ENCODE measurements around the gene SLC9C2. TPM values are rescaled to one million over a fixed set of nuclear protein-coding genes. Genes with fewer than 3 reads are reported as not detected.
"Not testable (repeated sequence)": the region's sequence is repeated elsewhere in the genome, so short reads cannot be mapped to it uniquely, and the experiment has no call there.

The SLC9C2 gene
- total and polyA plus RNA-seq, 7 experiments from 2014 or later, result not detected

GRCh38 chr1:173563846-173564245, 39.0 kb downstream of the SLC9C2 start:
- H3K36me3 ChIP-seq (ENCODE audit: control insufficient read depth in 2 of 3, insufficient read depth in 3 of 3, low read length in 3 of 3); POLR2A ChIA-PET; H3K27ac Mint-ChIP-seq; H3K27me3 ChIP-seq (ENCODE audit: control insufficient read depth in 2 of 2, insufficient read depth in 2 of 2, low read length in 2 of 2); H3K4me3 Mint-ChIP-seq; ATAC-seq; H3K27ac ChIP-seq (ENCODE audit: low read depth, low read length); CTCF ChIA-PET; DNase-seq; H3K4me3 ChIP-seq (ENCODE audit: low read length); H3K4me1 ChIP-seq (ENCODE audit: control insufficient read depth in 2 of 2, insufficient read depth in 2 of 2, low read length in 2 of 2); H3K9me3 ChIP-seq (ENCODE audit: control insufficient read depth in 2 of 3, low read length in 3 of 3); H3K36me3 Mint-ChIP-seq: not testable (repeated sequence)
- Mint-ChIP-seq H3K9me3 (peaks cover 2 to 27% (median 14%) of the 10 kb centered on the region in 11 donors), H3K4me1 (peaks cover 0 to 12% (median under 1%) of the 10 kb centered on the region in 7 donors), H3K27me3 (peaks cover 0 to 41% (median 9%) of the 10 kb centered on the region in 5 donors)
- intact Hi-C loops (cut with micrococcal nuclease), result loop anchor here in 1 of 2 donors (10.0 kb wide), 1 partner anchor 129 kb away; no protein-coding TSS in a partner anchor

- H3K4me1 Mint-ChIP-seq, result peaks cover 0 to 22% (median 9%) of the 10 kb centered on the region in 7 donors
- ChIA-PET POLR2A (interaction anchor here (1.8 kb wide), 1 partner anchor 11 kb away, joined by 4 read pairs; no protein-coding TSS in a partner anchor), CTCF (no interaction called here)
- no peak for DNase-seq
- no peaks in the 10 kb centered on the region for H3K4me1 ChIP-seq (ENCODE audit: control insufficient read depth in 2 of 2, insufficient read depth in 2 of 2, low read length in 2 of 2)
- no peak overlapping the region for H3K4me3 ChIP-seq (ENCODE audit: low read length)
- no peak overlapping the region for H3K27ac Mint-ChIP-seq
- H3K4me3 Mint-ChIP-seq, result no peak overlapping the region
- peaks cover 0 to 35% (median 8%) of the 10 kb centered on the region in 5 donors for H3K27me3 Mint-ChIP-seq
- H3K27me3 ChIP-seq (ENCODE audit: control insufficient read depth in 2 of 2, insufficient read depth in 2 of 2, low read length in 2 of 2), result no peaks in the 10 kb centered on the region
- no peaks in the 10 kb centered on the region for H3K9me3 ChIP-seq (ENCODE audit: control insufficient read depth in 2 of 3, low read length in 3 of 3)
- no peak overlapping the region for H3K27ac ChIP-seq (ENCODE audit: low read depth, low read length)
- H3K36me3 Mint-ChIP-seq, result peaks cover 0 to 6% (median 0%) of the 10 kb centered on the region in 5 donors
- H3K9me3 Mint-ChIP-seq, result peaks cover 2 to 21% (median 8%) of the 10 kb centered on the region in 11 donors
- ATAC-seq, result no peak
- intact Hi-C loops (cut with micrococcal nuclease), result loop anchor here in 1 of 2 donors (10.0 kb wide), 1 partner anchor 128 kb away; no protein-coding TSS in a partner anchor
- H3K36me3 ChIP-seq (ENCODE audit: control insufficient read depth in 2 of 3, insufficient read depth in 3 of 3, low read length in 3 of 3), result no peaks in the 10 kb centered on the region
Measured at GRCh38 chr1:173562813-173563212, 40.1 kb downstream of the SLC9C2 start.

GRCh38 chr1:173561263-173561662, 41.6 kb downstream of the SLC9C2 start:
- Mint-ChIP-seq H3K4me1 (peaks cover 0 to 23% (median 9%) of the 10 kb centered on the region in 7 donors), H3K27ac (no peak overlapping the region), H3K9me3 (peaks cover 0 to 8% (median 2%) of the 10 kb centered on the region in 11 donors), H3K27me3 (peaks cover 0 to 21% (median 0%) of the 10 kb centered on the region in 5 donors), H3K4me3 (no peak overlapping the region), H3K36me3 (no peaks in the 10 kb centered on the region)
- ChIA-PET CTCF (no interaction called here), POLR2A (interaction anchor here (1.8 kb wide), 1 partner anchor 9 kb away, joined by 4 read pairs; no protein-coding TSS in a partner anchor)
- H3K27me3 ChIP-seq (ENCODE audit: control insufficient read depth in 2 of 2, insufficient read depth in 2 of 2, low read length in 2 of 2), result no peaks in the 10 kb centered on the region
- H3K36me3 ChIP-seq (ENCODE audit: control insufficient read depth in 2 of 3, insufficient read depth in 3 of 3, low read length in 3 of 3), result no peaks in the 10 kb centered on the region
- DNase-seq, result no peak
- no peak overlapping the region for H3K27ac ChIP-seq (ENCODE audit: low read depth, low read length)
- no peaks in the 10 kb centered on the region for H3K9me3 ChIP-seq (ENCODE audit: control insufficient read depth in 2 of 3, low read length in 3 of 3)
- no peak overlapping the region for H3K4me3 ChIP-seq (ENCODE audit: low read length)
- no peaks in the 10 kb centered on the region for H3K4me1 ChIP-seq (ENCODE audit: control insufficient read depth in 2 of 2, insufficient read depth in 2 of 2, low read length in 2 of 2)
- intact Hi-C loops (cut with micrococcal nuclease), result loop anchor here in 1 of 2 donors (10.0 kb wide), 1 partner anchor 126 kb away; no protein-coding TSS in a partner anchor
- no peak for ATAC-seq

- CTCF ChIA-PET, result no interaction called here
- no peak overlapping the region for H3K27ac ChIP-seq (ENCODE audit: low read depth, low read length)
- Mint-ChIP-seq H3K4me1 (peaks cover 0 to 23% (median 9%) of the 10 kb centered on the region in 7 donors), H3K27me3 (peaks cover 0 to 17% (median 0%) of the 10 kb centered on the region in 5 donors), H3K4me3 (no peak overlapping the region), H3K9me3 (peaks cover 0 to 8% (median under 1%) of the 10 kb centered on the region in 11 donors), H3K36me3 (peaks cover 0 to under 1% (median 0%) of the 10 kb centered on the region in 5 donors), H3K27ac (no peak overlapping the region)
- intact Hi-C loops (cut with micrococcal nuclease), result loop anchor here in 1 of 2 donors (10.0 kb wide), 1 partner anchor 126 kb away; no protein-coding TSS in a partner anchor
- no peaks in the 10 kb centered on the region for H3K36me3 ChIP-seq (ENCODE audit: control insufficient read depth in 2 of 3, insufficient read depth in 3 of 3, low read length in 3 of 3)
- no peak overlapping the region for H3K4me3 ChIP-seq (ENCODE audit: low read length)
- no peaks in the 10 kb centered on the region for H3K4me1 ChIP-seq (ENCODE audit: control insufficient read depth in 2 of 2, insufficient read depth in 2 of 2, low read length in 2 of 2)
- DNase-seq (no peak), ATAC-seq (no peak)
- H3K27me3 ChIP-seq (ENCODE audit: control insufficient read depth in 2 of 2, insufficient read depth in 2 of 2, low read length in 2 of 2), result no peaks in the 10 kb centered on the region
- POLR2A ChIA-PET, result no interaction called here
- no peaks in the 10 kb centered on the region for H3K9me3 ChIP-seq (ENCODE audit: control insufficient read depth in 2 of 3, low read length in 3 of 3)
Measured at GRCh38 chr1:173560285-173560880, 42.5 kb downstream of the SLC9C2 start.

GRCh38 chr1:173555651-173556305, 47.1 kb downstream of the SLC9C2 start:
- H3K9me3 ChIP-seq (ENCODE audit: control insufficient read depth in 2 of 3, low read length in 3 of 3), result no peaks in the 10 kb centered on the region
- ChIA-PET CTCF (interaction anchor here (0.5 kb wide), 1 partner anchor 133 kb away, joined by 3 read pairs; no protein-coding TSS in a partner anchor), POLR2A (no interaction called here)
- DNase-seq, result no peak
- H3K36me3 Mint-ChIP-seq, result peaks cover 0 to 4% (median 0%) of the 10 kb centered on the region in 5 donors
- no peaks in the 10 kb centered on the region for H3K27me3 ChIP-seq (ENCODE audit: control insufficient read depth in 2 of 2, insufficient read depth in 2 of 2, low read length in 2 of 2)
- H3K9me3 Mint-ChIP-seq, result peaks cover 0 to 2% (median 0%) of the 10 kb centered on the region in 11 donors
- no peak overlapping the region for H3K27ac Mint-ChIP-seq
- peaks cover 16 to 62% (median 38%) of the 10 kb centered on the region in 7 donors for H3K4me1 Mint-ChIP-seq
- ATAC-seq, result no peak
- no peak overlapping the region for H3K27ac ChIP-seq (ENCODE audit: low read depth, low read length)
- H3K4me3 ChIP-seq (ENCODE audit: low read length), result no peak overlapping the region
- no peaks in the 10 kb centered on the region for H3K27me3 Mint-ChIP-seq
- intact Hi-C loops (cut with micrococcal nuclease), result no loop called here
- H3K36me3 ChIP-seq (ENCODE audit: control insufficient read depth in 2 of 3, insufficient read depth in 3 of 3, low read length in 3 of 3), result no peaks in the 10 kb centered on the region
- no peak overlapping the region for H3K4me3 Mint-ChIP-seq
- H3K4me1 ChIP-seq (ENCODE audit: control insufficient read depth in 2 of 2, insufficient read depth in 2 of 2, low read length in 2 of 2), result peaks cover 19 to 24% of the 10 kb centered on the region in 2 donors

GRCh38 chr1:173554541-173555250, 48.2 kb downstream of the SLC9C2 start:
- Mint-ChIP-seq H3K27ac (no peak overlapping the region), H3K36me3 (peaks cover 0 to 5% (median 0%) of the 10 kb centered on the region in 5 donors), H3K4me1 (peaks cover 21 to 66% (median 43%) of the 10 kb centered on the region in 7 donors), H3K9me3 (peaks cover 0 to 2% (median 0%) of the 10 kb centered on the region in 11 donors), H3K4me3 (no peak overlapping the region), H3K27me3 (no peaks in the 10 kb centered on the region)
- ChIA-PET POLR2A (no interaction called here), CTCF (interaction anchor here (0.7 kb wide), 1 partner anchor 391 kb away, joined by 4 read pairs; no protein-coding TSS in a partner anchor)
- H3K36me3 ChIP-seq (ENCODE audit: control insufficient read depth in 2 of 3, insufficient read depth in 3 of 3, low read length in 3 of 3), result no peaks in the 10 kb centered on the region
- ATAC-seq, result no peak
- intact Hi-C loops (cut with micrococcal nuclease), result loop anchor here in 1 of 2 donors (5.0 kb wide), 1 partner anchor 122 kb away; no protein-coding TSS in a partner anchor
- no peak overlapping the region for H3K27ac ChIP-seq (ENCODE audit: low read depth, low read length)
- H3K4me3 ChIP-seq (ENCODE audit: low read length), result no peak overlapping the region
- H3K27me3 ChIP-seq (ENCODE audit: control insufficient read depth in 2 of 2, insufficient read depth in 2 of 2, low read length in 2 of 2), result no peaks in the 10 kb centered on the region
- peaks cover 29 to 31% of the 10 kb centered on the region in 2 donors for H3K4me1 ChIP-seq (ENCODE audit: control insufficient read depth in 2 of 2, insufficient read depth in 2 of 2, low read length in 2 of 2)
- DNase-seq, result no peak
- no peaks in the 10 kb centered on the region for H3K9me3 ChIP-seq (ENCODE audit: control insufficient read depth in 2 of 3, low read length in 3 of 3)
